GM21717 (cell line): ENCODE measurements around the gene RFX7.

Experiments
- ATAC-seq: cut with Tn5 transposase; IDR thresholded peaks from one replicate; pipeline ENCODE4 v1.9.1; 2021; ENCODE audit warnings: mild to moderate bottlenecking, moderate library complexity; ENCODE audit not compliant: unreplicated experiment

RFX7 gene

DNA sequence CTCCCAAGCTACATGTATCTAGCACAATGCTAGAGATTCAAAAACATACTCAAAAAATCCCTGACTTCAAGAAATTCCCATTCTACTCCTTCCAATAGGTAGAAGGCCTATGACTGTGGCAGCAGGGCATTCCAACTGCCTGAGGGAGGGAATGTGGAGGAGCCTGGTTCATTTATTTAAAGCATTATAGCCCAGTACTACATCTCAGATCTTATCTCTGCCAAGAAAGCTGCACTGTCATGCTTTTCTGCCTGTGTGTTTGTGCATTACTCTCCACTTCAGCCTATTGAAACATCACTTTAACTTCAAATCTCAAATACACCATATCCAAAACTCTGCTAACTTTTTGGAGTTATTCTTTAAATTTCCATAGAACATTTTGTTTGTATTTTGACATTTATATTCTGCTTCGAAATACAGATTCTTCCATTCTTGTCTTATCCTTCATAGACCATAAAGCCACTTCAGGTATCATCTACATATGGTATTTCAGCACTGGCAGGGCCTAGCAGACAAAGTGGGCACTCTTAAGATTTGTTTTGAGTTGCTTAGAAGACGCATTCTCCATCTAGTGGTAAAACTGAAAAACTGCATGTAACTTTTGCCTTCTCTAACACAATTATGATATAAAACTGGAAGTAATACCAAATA lies 191.2 kb downstream of the RFX7 start:
- ATAC-seq: no peak

DNA sequence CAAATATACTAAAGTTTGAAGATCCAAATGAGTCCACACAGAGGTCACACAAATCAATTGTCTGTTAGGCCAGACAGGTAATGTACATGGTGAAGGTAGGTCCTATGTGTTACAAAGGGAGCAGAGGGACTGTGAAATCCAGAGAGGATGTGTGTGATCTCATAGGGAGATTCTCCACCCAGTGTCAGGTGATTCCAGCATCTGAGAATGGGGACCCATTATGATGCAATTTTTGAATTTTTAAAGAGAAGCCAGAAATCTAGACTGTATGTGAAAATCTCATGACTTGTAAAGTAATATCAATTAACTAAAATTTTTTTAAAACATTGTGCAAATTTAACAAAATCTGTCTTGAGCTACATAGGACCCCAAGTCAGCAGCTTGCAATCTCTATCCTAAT lies 192.0 kb downstream of the RFX7 start:
- ATAC-seq: no peak

- no peak for ATAC-seq
Observed at GRCh38 chr15:56049577-56049976, 194.1 kb downstream of the RFX7 start.

GRCh38 chr15:56047354-56047753 lies 196.3 kb downstream of the RFX7 start:
- no peak for ATAC-seq

- ATAC-seq: no peak
Observed at GRCh38 chr15:56045068-56045748, 198.5 kb downstream of the RFX7 start.

DNA sequence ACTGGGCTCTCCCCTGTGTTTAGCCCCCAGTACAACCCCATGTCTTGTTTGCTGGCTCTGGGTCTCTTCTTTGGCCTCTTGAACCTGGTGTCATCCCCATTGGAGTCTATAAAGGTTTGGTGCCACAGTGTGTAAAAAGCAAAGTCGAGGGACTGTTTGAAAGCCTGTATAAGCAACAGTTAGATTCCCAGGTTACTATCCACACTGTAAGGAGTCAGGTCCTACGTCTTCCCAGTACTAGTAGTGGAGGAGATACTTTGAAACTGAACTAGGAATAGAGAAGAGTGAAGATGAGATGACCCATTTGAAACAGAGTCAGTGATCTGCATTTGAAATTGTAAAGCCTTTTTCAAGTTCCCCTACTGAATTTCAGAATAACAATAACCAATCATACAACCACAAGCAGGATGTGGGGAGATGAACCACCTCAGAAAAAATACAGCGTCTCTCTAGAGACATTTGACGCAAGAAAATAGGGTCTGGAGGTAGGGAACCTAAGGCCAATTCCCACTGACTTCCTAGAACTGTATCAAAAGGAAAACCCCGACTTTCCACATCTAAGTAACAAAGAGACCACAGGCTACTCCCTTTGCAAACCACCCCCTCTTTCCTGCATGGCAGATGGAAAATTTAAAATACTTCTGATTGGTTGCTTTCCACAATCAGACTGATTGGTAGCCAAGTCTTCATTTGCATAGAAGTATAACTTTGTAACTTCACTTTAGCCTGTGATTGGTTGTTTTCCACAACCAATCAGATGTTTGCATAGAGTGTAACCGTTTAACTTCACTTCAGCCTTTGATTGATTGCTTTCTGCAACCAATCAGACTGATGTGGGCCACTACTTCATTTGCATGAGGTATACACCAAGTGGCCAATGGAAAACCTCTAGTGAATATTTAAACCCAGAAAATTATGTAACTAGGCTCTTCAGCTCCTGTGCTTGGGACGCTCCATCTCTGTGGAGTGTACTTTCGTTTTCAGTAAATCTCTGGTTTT lies 200.4 kb downstream of the RFX7 start:
- no peak for ATAC-seq

GRCh38 chr15:56042498-56042897 lies 201.2 kb downstream of the RFX7 start:
- no peak for ATAC-seq

GRCh38 chr15:56042031-56042430 lies 201.6 kb downstream of the RFX7 start:
- ATAC-seq: no peak

DNA sequence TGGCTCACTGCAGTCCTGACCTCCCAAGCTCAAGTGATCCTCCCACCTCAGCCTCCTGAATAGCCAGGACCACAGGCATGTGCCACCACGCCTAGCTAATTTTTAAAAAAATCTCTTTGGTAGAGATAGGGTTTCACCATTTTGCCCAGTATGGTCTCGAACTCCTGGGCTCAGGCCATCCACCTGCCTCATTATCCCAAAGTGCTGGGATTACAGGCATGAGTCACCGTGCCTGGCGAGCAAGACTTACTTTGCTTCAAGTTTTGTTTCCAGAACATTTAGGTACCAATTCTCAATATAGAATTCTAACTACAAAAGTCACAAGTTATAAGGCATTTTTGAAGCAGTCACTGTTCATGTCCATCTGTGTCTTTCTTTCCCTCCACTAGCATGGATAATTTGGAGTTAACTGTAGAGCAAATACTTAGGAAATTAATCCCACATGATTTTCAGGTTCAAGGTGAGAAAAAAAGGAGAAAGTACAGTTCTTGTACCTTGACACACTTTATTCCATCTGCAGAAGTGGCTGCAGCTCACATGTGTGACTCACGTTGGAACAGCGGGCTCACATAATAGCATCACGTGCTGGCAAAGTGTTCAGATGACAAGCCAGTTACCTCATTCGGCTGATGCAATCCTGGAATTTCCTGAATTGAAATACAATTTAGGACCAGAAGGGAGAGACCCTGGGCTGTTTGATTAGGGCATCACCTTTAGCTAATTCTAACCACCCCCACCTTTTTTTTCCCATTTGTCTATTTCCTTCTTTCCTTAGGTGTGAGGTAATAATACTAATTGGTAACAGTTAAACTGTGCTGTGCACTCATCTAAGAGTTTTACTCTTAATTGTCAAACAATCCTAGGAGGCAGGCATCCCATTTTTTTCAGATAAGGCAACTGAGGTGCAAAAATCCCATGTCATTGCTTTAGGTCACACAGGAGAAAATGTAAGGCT lies 203.3 kb downstream of the RFX7 start:
- ATAC-seq: no peak

DNA sequence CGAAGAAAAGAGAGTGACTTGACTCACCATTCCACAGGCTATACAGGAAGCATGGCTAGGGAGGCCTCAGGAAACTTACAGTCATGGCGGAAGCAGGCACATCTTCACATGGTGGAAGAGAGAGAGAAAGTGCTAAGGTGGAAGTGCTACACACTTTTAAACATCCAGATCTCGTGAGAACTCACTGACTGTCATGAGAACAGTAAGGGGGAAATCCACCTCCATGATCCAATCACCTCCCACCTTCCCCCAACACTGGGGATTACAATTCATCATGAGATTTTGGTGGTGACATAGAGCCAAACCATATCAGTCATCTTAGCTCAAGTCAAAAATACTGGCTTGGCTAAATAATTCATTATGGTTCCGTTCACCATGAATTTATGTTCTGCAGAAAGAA lies 205.0 kb downstream of the RFX7 start:
- ATAC-seq: no peak

DNA sequence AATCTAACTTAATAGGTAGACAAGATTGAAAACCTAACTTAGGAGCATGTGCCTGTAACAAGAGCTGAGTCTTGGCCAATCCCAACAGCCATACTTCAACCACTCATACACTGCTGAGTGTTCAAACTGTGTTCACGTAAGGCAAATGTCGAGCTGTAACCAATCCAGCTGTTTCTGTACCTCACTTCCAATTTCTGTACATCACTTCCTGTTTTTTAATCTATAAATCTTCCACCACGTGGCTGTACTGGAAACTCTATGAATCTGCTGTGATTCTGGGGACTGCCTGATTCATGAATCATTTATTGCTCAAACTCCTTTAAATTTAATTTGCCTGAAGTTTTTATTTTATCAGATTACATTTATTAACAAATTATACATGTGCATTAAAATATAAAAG lies 205.7 kb downstream of the RFX7 start:
- ATAC-seq: no peak
